Renal pelvis (tissue), 4 donors: ENCODE results near the gene ADAMTS2. TPM values are rescaled to one million over a fixed set of nuclear protein-coding genes. Genes with fewer than 3 reads are reported as not detected.

Experiments
- DNase-seq: peaks from one replicate; pipeline ENCODE4 v3.0.0-alpha.2; 2013
- polyA plus RNA-seq, 3 donors: library from polyadenylated mRNA; unstranded; fragments of 120-200 nt; gene quantifications; one replicate each; pipeline ENCODE4 v1.2.1, GENCODE V29; 2013; ENCODE audit not compliant: insufficient read length in 3 of 3

ADAMTS2 gene
- polyA plus RNA-seq, 3 donors, result 10.6 to 11.7 (median 11.3) TPM

GRCh38 chr5:179128041-179128365 lies 217.3 kb downstream of the ADAMTS2 start:
- no peak for DNase-seq

- no peak for DNase-seq
Observed at GRCh38 chr5:179127136-179128040, 217.9 kb downstream of the ADAMTS2 start.

GRCh38 chr5:179126506-179126991 lies 218.7 kb downstream of the ADAMTS2 start:
- no peak for DNase-seq

- DNase-seq, result no peak
Observed at GRCh38 chr5:179125789-179126505, 219.3 kb downstream of the ADAMTS2 start.

GRCh38 chr5:179124853-179125788 lies 220.1 kb downstream of the ADAMTS2 start:
- no peak for DNase-seq

- DNase-seq, result no peak
Observed at GRCh38 chr5:179124273-179124852, 220.9 kb downstream of the ADAMTS2 start.

- DNase-seq, result no peak
Observed at GRCh38 chr5:179123491-179124272, 221.6 kb downstream of the ADAMTS2 start.

- no peak for DNase-seq
Observed at GRCh38 chr5:179123109-179123426, 222.2 kb downstream of the ADAMTS2 start.

GRCh38 chr5:179122411-179123108 lies 222.7 kb downstream of the ADAMTS2 start:
- DNase-seq, result no peak

GRCh38 chr5:179121667-179122111 lies 223.6 kb downstream of the ADAMTS2 start:
- DNase-seq, result no peak

- DNase-seq, result no peak
Observed at GRCh38 chr5:179120951-179121666, 224.2 kb downstream of the ADAMTS2 start.

- no peak for DNase-seq
Observed at GRCh38 chr5:179120421-179120861, 224.8 kb downstream of the ADAMTS2 start.

GRCh38 chr5:179119415-179120170 lies 225.7 kb downstream of the ADAMTS2 start:
- no peak for DNase-seq

GRCh38 chr5:179118756-179119414 lies 226.4 kb downstream of the ADAMTS2 start:
- DNase-seq, result no peak

- no peak for DNase-seq
Observed at GRCh38 chr5:179118338-179118737, 226.9 kb downstream of the ADAMTS2 start.

GRCh38 chr5:179115845-179116524 lies 229.3 kb downstream of the ADAMTS2 start:
- DNase-seq, result no peak

GRCh38 chr5:179115307-179115706 lies 230.0 kb downstream of the ADAMTS2 start:
- DNase-seq, result no peak
